ENCODE data around the gene HTRA3.

HTRA3 gene

GRCh38 chr4:8269535-8270417 lies at the start of gene HTRA3:
Gene HTRA3, plus strand, starts transcription at chr4:8269754. Its CDS starts 215 bp downstream, at chr4:8269969.
- no peak for ATAC-seq
- TF ChIP-seq ZNF8 (CRISPR knock-in tag; IDR thresholded peaks at IDR 0.05) (no peak), TSHZ2 (CRISPR knock-in tag; IDR thresholded peaks at IDR 0.05) (no peak), POU6F1 (CRISPR knock-in tag; IDR thresholded peaks at IDR 0.05; ENCODE audit: borderline replicate concordance, low read depth) (no peak), ZC3H10 (CRISPR knock-in tag; IDR thresholded peaks at IDR 0.05) (no peak), TOX (CRISPR knock-in tag; IDR thresholded peaks at IDR 0.05; ENCODE audit: borderline replicate concordance) (no peak), ISL1 (CRISPR knock-in tag; IDR thresholded peaks at IDR 0.05) (no peak), CREB5 (CRISPR knock-in tag; IDR thresholded peaks at IDR 0.05; ENCODE audit: low read depth) (no peak), RARB (CRISPR knock-in tag; IDR thresholded peaks at IDR 0.05) (no peak), ESRRG (CRISPR knock-in tag; IDR thresholded peaks at IDR 0.05) (no peak), SNAI2 (CRISPR knock-in tag; IDR thresholded peaks at IDR 0.05) (no peak), ARNTL (CRISPR knock-in tag; IDR thresholded peaks at IDR 0.05; ENCODE audit: borderline replicate concordance, low read depth) (no peak), TCF4 (CRISPR knock-in tag; IDR thresholded peaks at IDR 0.05; ENCODE audit: borderline replicate concordance) (no peak), ZFP3 (CRISPR knock-in tag; IDR thresholded peaks at IDR 0.05) (no peak), ZNF70 (CRISPR knock-in tag; IDR thresholded peaks at IDR 0.05) (no peak), CSDC2 (CRISPR knock-in tag; IDR thresholded peaks at IDR 0.05) (no peak), BACH2 (CRISPR knock-in tag; IDR thresholded peaks at IDR 0.05; ENCODE audit: borderline replicate concordance) (no peak), GLIS3 (CRISPR knock-in tag; IDR thresholded peaks at IDR 0.05) (no peak), ZFP30 (CRISPR knock-in tag; IDR thresholded peaks at IDR 0.05) (no peak)
- TF ChIP-seq, protein P1, sequence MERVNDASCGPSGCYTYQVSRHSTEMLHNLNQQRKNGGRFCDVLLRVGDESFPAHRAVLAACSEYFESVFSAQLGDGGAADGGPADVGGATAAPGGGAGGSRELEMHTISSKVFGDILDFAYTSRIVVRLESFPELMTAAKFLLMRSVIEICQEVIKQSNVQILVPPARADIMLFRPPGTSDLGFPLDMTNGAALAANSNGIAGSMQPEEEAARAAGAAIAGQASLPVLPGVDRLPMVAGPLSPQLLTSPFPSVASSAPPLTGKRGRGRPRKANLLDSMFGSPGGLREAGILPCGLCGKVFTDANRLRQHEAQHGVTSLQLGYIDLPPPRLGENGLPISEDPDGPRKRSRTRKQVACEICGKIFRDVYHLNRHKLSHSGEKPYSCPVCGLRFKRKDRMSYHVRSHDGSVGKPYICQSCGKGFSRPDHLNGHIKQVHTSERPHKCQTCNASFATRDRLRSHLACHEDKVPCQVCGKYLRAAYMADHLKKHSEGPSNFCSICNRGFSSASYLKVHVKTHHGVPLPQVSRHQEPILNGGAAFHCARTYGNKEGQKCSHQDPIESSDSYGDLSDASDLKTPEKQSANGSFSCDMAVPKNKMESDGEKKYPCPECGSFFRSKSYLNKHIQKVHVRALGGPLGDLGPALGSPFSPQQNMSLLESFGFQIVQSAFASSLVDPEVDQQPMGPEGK (CRISPR knock-in tag; IDR thresholded peaks at IDR 0.05; ENCODE audit: borderline replicate concordance) = no peak

- TF ChIP-seq ESRRG (CRISPR knock-in tag; IDR thresholded peaks at IDR 0.05) = no peak
- ATAC-seq = no peak
Measured at GRCh38 chr4:8220661-8221450, 48.7 kb upstream of the HTRA3 start.

GRCh38 chr4:8221476-8221875 lies 48.1 kb upstream of the HTRA3 start:
- TF ChIP-seq ZNF70 (CRISPR knock-in tag; IDR thresholded peaks at IDR 0.05) = no peak
- TF ChIP-seq, protein P2, sequence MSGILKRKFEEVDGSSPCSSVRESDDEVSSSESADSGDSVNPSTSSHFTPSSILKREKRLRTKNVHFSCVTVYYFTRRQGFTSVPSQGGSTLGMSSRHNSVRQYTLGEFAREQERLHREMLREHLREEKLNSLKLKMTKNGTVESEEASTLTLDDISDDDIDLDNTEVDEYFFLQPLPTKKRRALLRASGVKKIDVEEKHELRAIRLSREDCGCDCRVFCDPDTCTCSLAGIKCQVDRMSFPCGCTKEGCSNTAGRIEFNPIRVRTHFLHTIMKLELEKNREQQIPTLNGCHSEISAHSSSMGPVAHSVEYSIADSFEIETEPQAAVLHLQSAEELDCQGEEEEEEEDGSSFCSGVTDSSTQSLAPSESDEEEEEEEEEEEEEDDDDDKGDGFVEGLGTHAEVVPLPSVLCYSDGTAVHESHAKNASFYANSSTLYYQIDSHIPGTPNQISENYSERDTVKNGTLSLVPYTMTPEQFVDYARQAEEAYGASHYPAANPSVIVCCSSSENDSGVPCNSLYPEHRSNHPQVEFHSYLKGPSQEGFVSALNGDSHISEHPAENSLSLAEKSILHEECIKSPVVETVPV (CRISPR knock-in tag; IDR thresholded peaks at IDR 0.05) = 0 out of 2 replicates have a peak, but pooled peaks have one; percentile 35
- peak; percentile 93 for TF ChIP-seq TCF4 (CRISPR knock-in tag; IDR thresholded peaks at IDR 0.05; ENCODE audit: borderline replicate concordance)
- no peak for TF ChIP-seq ESRRG (CRISPR knock-in tag; IDR thresholded peaks at IDR 0.05)
- peak; percentile 64; the same call in 1 of the 2 replicates for TF ChIP-seq TSHZ2 (CRISPR knock-in tag; IDR thresholded peaks at IDR 0.05)
- peak; percentile 65; the same call in 1 of the 2 replicates for TF ChIP-seq SNAI2 (CRISPR knock-in tag; IDR thresholded peaks at IDR 0.05)
- 0 out of 2 replicates have a peak, but pooled peaks have one; percentile 9 for TF ChIP-seq ISL1 (CRISPR knock-in tag; IDR thresholded peaks at IDR 0.05)
- peak; percentile 35 for ATAC-seq

All from SK-N-SH treated with all-trans-retinoic acid at 6 μM for 48 hours (cell line).